ENCODE measurements around the gene TAL1. TPM values are rescaled to one million over a fixed set of nuclear protein-coding genes. Genes with fewer than 3 reads are reported as not detected.
A peak's percentile ranks its signal among the peaks of the same experiment; 100 is the strongest.
"Not testable (repeated sequence)": the region's sequence is repeated elsewhere in the genome, so short reads cannot be mapped to it uniquely, and the experiment has no call there.

Gene TAL1
- total RNA-seq (1 to 10 TPM; 2.3 to 3.9 (median 3.2) TPM), polyA plus RNA-seq (1 to 10 TPM in 2 of 3 donors, not detected in 1; 1.2 to 1.4 TPM)

DNA sequence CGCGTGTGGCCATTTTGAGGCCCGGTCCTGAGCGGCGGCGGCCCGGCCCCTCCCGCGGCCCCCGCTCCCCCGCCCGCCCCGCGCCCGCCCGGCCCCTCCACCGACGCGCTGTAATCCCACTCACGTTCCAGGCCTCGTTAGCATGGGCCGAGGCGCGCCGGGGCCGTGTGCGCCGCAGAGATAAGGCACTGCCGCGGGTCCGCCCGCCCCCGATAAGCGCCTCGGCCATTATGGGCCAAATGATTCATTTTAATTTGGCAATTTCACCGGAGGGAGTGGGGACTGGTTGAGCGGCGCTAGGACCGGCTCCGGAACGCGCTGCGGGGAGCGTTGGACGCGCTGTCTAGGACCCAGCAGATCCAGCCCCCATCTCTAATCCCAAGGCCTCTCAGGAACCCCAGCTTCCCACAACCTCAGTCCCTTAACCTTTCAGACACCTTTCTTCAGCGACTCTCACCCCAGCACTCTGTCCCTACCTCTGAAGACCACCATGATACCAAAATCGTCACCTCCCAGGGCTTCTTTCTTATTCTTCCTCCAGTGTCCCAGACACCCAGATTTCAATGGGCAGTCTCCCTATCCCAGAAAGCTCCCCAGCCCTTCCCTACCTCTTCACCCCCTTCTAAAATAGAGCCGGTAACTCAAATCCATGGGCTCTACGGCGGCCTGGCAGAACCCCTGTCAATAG, at the start of gene TAL1:
TAL1 (minus strand) TSS at position 39 of the 688 bp plus-strand sequence. CDS start 6,337 bp downstream, outside the sequence.
- Histone ChIP-seq H3K27me3 (peaks cover 53 to 90% (median 67%) of the 10 kb centered on the region in 3 donors), H3K4me3 (peak within 1 kb of the TSS; percentile 1 to 39 (median 32)), H3K36me3 (no peaks in the 10 kb centered on the region), H3K9me3 (no peaks in the 10 kb centered on the region), H3K4me1 (peaks cover 0 to 34% (median 23%) of the 10 kb centered on the region in 4 donors), H3K27ac (peak within 1 kb of the TSS; percentile 34 to 64 (median 38))
- TF ChIP-seq POLR2A (IDR thresholded peaks at IDR 0.05) (no peak), POLR2AphosphoS5 (IDR thresholded peaks at IDR 0.05) (peak in 1 of 4 donors; percentile 4)
- TF ChIP-seq, protein P1, sequence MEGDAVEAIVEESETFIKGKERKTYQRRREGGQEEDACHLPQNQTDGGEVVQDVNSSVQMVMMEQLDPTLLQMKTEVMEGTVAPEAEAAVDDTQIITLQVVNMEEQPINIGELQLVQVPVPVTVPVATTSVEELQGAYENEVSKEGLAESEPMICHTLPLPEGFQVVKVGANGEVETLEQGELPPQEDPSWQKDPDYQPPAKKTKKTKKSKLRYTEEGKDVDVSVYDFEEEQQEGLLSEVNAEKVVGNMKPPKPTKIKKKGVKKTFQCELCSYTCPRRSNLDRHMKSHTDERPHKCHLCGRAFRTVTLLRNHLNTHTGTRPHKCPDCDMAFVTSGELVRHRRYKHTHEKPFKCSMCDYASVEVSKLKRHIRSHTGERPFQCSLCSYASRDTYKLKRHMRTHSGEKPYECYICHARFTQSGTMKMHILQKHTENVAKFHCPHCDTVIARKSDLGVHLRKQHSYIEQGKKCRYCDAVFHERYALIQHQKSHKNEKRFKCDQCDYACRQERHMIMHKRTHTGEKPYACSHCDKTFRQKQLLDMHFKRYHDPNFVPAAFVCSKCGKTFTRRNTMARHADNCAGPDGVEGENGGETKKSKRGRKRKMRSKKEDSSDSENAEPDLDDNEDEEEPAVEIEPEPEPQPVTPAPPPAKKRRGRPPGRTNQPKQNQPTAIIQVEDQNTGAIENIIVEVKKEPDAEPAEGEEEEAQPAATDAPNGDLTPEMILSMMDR (IDR thresholded peaks at IDR 0.05): no peak
- 5 to 6% methylated on average over 51 of the region's 51 CpGs for WGBS, 2 donors
- no peak for DNase-seq
- intact Hi-C loops (cut with DNase I): loop anchor here (5.0 kb wide), 1 partner anchor 100 kb away; the partner anchor contains the start of gene CMPK1

DNA sequence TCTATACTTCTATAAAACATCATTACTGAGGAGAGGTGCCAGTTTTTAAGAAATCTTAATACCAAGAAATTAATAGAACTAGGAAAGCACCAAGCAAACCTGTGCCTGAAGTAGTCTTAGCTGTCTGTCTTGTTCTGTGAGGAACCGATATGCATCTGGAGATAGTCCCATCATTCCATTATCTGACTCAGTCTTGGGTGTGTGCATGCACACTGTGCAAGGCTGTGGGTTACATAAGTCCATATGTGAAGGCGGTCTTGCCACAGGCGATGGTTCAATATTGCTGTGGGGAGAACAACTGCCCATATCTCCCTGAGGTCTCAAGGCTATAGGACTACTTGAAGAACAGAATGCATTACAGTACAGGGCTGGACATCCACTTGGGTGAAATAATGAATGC, 48.1 kb upstream of the TAL1 start:
- TF ChIP-seq EP300 (IDR thresholded peaks at IDR 0.05) (no peak), POLR2A (IDR thresholded peaks at IDR 0.05) (no peak), POLR2AphosphoS5 (IDR thresholded peaks at IDR 0.05) (no peak)
- TF ChIP-seq, protein P1 (IDR thresholded peaks at IDR 0.05): no peak
- Histone ChIP-seq H3K27me3 (no peaks in the 10 kb centered on the region), H3K9me3 (no peaks in the 10 kb centered on the region), H3K4me3 (no peak overlapping the region), H3K36me3 (no peaks in the 10 kb centered on the region), H3K4me1 (no peaks in the 10 kb centered on the region), H3K27ac (no peak overlapping the region)
- intact Hi-C loops (cut with DNase I): no loop called here
- DNase-seq: no peak
- 96% methylated on average over 3 of the region's 3 CpGs for WGBS, 2 donors

DNA sequence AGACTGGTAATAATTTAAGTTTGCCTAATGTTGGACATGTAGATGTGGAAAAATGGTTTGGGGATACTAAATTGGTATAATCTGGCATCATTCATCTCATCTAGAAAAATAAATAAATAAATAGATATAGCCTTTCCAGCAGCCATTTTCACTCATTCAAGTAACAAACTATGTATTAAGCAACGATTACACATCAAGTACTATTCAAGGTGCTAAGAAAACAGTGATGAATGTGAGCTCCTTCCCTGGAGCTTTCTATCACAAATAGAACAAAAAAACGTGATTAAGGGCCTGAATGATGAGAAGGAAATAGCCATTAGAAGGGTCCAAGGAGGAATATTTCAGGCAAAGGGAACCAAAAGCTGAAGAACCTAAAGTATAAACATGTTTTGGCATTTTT, 44.8 kb upstream of the TAL1 start:
- Histone ChIP-seq H3K9me3 (no peaks in the 10 kb centered on the region), H3K4me3 (no peak overlapping the region), H3K27me3 (no peaks in the 10 kb centered on the region), H3K27ac (no peak overlapping the region), H3K36me3 (no peaks in the 10 kb centered on the region), H3K4me1 (peaks cover 0 to 9% (median 1%) of the 10 kb centered on the region in 4 donors)
- TF ChIP-seq POLR2AphosphoS5 (IDR thresholded peaks at IDR 0.05): no peak
- TF ChIP-seq, protein P1 (IDR thresholded peaks at IDR 0.05): no peak
- no peak for TF ChIP-seq EP300 (IDR thresholded peaks at IDR 0.05)
- no peak for TF ChIP-seq POLR2A (IDR thresholded peaks at IDR 0.05)
- no peak for DNase-seq
- intact Hi-C loops (cut with DNase I): no loop called here
- WGBS, 2 donors: 90 to 94% methylated on average over 2 of the region's 2 CpGs

DNA sequence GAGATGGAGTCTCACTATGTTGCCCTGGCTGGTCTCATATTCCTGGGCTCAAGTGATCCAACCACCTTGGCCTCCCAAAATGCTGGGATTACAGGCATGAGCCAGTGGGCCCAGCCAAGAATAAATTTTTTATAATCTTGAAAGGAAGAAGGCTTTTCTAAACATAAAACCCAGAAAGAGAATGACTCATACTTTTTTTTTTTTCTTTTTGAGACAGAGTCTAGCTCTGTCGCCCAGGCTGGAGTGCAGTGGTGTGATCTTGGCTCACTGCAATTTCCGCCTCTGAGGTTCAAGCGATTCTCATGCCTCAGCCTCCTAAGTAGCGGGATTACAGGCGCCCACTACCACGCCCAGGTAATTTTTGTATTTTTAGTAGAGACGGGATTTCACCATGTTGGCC, 43.8 kb upstream of the TAL1 start:
- intact Hi-C loops (cut with DNase I); H3K9me3 ChIP-seq: not testable (repeated sequence)
- WGBS, 2 donors: 96 to 98% methylated on average over 7 of the region's 7 CpGs

DNA sequence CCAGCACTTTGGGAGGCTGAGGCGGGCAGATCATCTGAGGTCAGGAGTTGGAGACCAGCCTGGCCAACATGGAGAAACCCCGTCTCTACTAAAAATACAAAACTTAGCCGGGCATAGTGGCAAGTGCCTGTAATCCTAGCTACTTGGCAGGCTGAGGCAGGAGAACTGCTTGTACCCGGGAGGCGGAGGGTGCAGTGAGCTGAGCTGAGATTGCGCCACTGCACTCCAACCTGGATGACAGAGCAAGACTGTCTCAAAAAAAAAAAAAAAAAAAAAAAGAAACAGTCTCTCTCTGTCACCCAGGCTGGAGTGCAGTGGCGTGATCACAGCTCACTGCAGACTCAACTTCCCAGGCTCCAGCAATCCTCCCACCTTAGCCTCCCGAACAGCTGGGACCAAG, 33.5 kb upstream of the TAL1 start:
- H3K4me3 ChIP-seq; H3K36me3 ChIP-seq; H3K27ac ChIP-seq; H3K27me3 ChIP-seq; DNase-seq; H3K9me3 ChIP-seq; intact Hi-C loops (cut with DNase I); H3K4me1 ChIP-seq: not testable (repeated sequence)
- WGBS, 2 donors: 97 to 99% methylated on average over 8 of the region's 8 CpGs

More for the DNA sequence above, 43.8 kb upstream of the TAL1 start:
- not testable (repeated sequence) for H3K27me3 ChIP-seq, H3K4me3 ChIP-seq, DNase-seq, H3K4me1 ChIP-seq, H3K27ac ChIP-seq, H3K36me3 ChIP-seq
